Central memory CD8-positive, alpha-beta T cell (primary cell): Measurements from ENCODE around the gene TRIM58.

Experiments
- ATAC-seq: fragments of 150-1000 bp; cut with Tn5 transposase; replicated peaks from 2 replicates; pipeline ENCODE4 v1.10.0; 2022; ENCODE audit warnings: mild to moderate bottlenecking, moderate FRiP score, moderate number of reproducible peaks; ENCODE audit not compliant: poor library complexity, severe bottlenecking; ENCODE audit errors: extremely low read depth
- DNase-seq, 2 donors: peaks; one replicate each; pipeline ENCODE4 v3.0.0; 2021; ENCODE audit warnings: low spot score in 2 of 2
- H3K27ac Mint-ChIP-seq: one replicate; pipeline ENCODE4 v1.8.0; 2022; ENCODE audit warnings: low read depth, mild to moderate bottlenecking, moderate library complexity, mixed read lengths
- H3K27me3 Mint-ChIP-seq: one replicate; pipeline ENCODE4 v1.8.0; 2022; ENCODE audit warnings: mixed read lengths
- H3K36me3 Mint-ChIP-seq: one replicate; pipeline ENCODE4 v1.8.0; 2022; ENCODE audit warnings: mild to moderate bottlenecking, moderate library complexity, mixed read lengths; ENCODE audit not compliant: insufficient read depth
- H3K4me1 Mint-ChIP-seq: one replicate; pipeline ENCODE4 v1.8.0; 2022; ENCODE audit warnings: mixed read lengths
- H3K4me3 Mint-ChIP-seq: one replicate; pipeline ENCODE4 v1.8.0; 2022; ENCODE audit warnings: mild to moderate bottlenecking, moderate library complexity, mixed read lengths
- H3K9me3 Mint-ChIP-seq: one replicate; pipeline ENCODE4 v1.8.0; 2022; ENCODE audit warnings: mixed read lengths

TRIM58 gene

GRCh38 chr1:247857069-247857984, at the start of gene TRIM58:
Gene TRIM58, plus strand, starts transcription at chr1:247857187. Its CDS starts 60 bp downstream, at chr1:247857247.
- Mint-ChIP-seq H3K27ac (no peak within 1 kb of the TSS), H3K4me1 (no peaks in the 10 kb centered on the region), H3K4me3 (peak within 1 kb of the TSS; percentile 56), H3K27me3 (peaks cover 46% of the 10 kb centered on the region), H3K9me3 (no peaks in the 10 kb centered on the region), H3K36me3 (peaks cover 4% of the 10 kb centered on the region)
- ATAC-seq, result peak; percentile 32
- no peak for DNase-seq

DNA sequence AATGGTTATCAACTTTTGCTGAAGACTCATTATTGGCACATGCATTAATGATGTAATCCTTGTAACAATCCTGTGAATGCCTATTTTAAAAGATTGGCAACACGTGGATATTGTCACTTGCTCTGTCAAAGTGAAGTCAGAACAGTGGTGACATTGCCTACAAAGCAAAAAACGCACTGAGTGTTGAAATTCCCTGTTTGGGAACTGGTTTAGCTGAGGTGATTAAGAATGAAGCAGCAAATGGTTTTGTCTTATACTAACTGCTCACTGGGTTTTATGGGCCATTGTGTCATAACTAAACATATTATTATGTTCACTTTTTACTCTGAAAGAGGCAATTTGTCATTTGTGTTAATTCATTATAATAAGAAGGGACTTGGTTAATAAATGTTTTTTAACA, 44.4 kb upstream of the TRIM58 start:
- Mint-ChIP-seq H3K4me3 (no peak overlapping the region), H3K36me3 (no peaks in the 10 kb centered on the region), H3K27me3 (no peaks in the 10 kb centered on the region), H3K9me3 (peaks cover 15% of the 10 kb centered on the region), H3K4me1 (no peaks in the 10 kb centered on the region), H3K27ac (no peak overlapping the region)
- DNase-seq, result no peak
- ATAC-seq, result no peak

DNA sequence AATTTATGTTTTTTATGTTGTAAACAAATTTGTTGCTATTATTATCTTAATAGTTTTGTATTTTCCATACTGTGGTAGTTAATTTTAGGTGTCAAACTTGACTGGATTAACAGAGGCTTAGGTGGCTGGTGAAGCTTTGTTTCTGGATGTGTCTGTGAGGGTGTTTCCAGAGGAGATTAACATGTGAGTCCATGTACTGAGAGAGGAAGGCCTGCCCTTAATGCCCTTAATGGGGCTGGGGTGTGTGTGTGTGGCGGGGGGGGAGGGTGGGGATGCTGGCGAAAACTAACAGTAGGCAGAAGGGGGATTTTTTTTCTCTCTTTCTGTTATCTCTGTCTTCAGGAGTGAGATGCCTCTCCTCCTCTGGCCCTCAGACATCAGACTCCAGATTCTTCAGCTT, 34.9 kb upstream of the TRIM58 start:
- DNase-seq (no peak), ATAC-seq (no peak)
- Mint-ChIP-seq H3K36me3 (no peaks in the 10 kb centered on the region), H3K4me3 (no peak overlapping the region), H3K27me3 (no peaks in the 10 kb centered on the region), H3K9me3 (peaks cover 4% of the 10 kb centered on the region), H3K4me1 (no peaks in the 10 kb centered on the region), H3K27ac (no peak overlapping the region)

GRCh38 chr1:247824023-247824422, 33.0 kb upstream of the TRIM58 start, which contains the start of gene OR14A16:
Gene OR14A16, minus strand, starts transcription at chr1:247824119. Its CDS starts 8,390 bp downstream, at chr1:247815729.
- H3K27me3 Mint-ChIP-seq, result no peaks in the 10 kb centered on the region
- no peak within 1 kb of the TSS for H3K27ac Mint-ChIP-seq
- H3K4me1 Mint-ChIP-seq, result no peaks in the 10 kb centered on the region
- no peaks in the 10 kb centered on the region for H3K36me3 Mint-ChIP-seq
- DNase-seq (no peak), ATAC-seq (no peak)
- no peak within 1 kb of the TSS for H3K4me3 Mint-ChIP-seq
- H3K9me3 Mint-ChIP-seq, result no peaks in the 10 kb centered on the region

GRCh38 chr1:247825362-247825761, 31.6 kb upstream of the TRIM58 start:
- H3K9me3 Mint-ChIP-seq, result no peaks in the 10 kb centered on the region
- no peaks in the 10 kb centered on the region for H3K27me3 Mint-ChIP-seq
- no peak overlapping the region for H3K4me3 Mint-ChIP-seq
- no peaks in the 10 kb centered on the region for H3K4me1 Mint-ChIP-seq
- no peak for ATAC-seq
- no peaks in the 10 kb centered on the region for H3K36me3 Mint-ChIP-seq
- H3K27ac Mint-ChIP-seq, result no peak overlapping the region
- DNase-seq, result no peak

DNA sequence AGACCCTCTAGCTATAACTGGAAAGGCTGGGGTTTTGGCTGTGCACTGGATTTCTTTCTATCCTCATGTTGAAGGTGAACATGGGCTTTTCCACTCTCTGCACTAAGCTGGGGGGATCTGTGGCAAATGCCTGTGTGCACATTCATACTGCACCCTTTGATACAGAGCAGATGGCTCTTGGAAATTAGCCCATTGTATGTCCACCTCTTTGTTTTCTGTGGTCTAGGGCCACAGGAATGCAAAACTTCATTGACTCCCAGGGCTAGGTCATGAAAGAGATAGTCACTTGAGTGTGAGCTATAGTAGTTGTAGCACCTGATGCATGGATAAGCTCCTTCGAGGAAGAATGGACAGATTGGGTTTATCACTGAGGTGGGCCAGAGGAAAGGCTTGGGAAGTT, 27.3 kb upstream of the TRIM58 start:
- no peak for DNase-seq
- H3K9me3 Mint-ChIP-seq, result peaks cover 5% of the 10 kb centered on the region
- no peaks in the 10 kb centered on the region for H3K27me3 Mint-ChIP-seq
- no peak for ATAC-seq
- no peaks in the 10 kb centered on the region for H3K36me3 Mint-ChIP-seq
- H3K4me1 Mint-ChIP-seq, result no peaks in the 10 kb centered on the region
- H3K27ac Mint-ChIP-seq, result no peak overlapping the region
- no peak overlapping the region for H3K4me3 Mint-ChIP-seq

- Mint-ChIP-seq H3K4me3 (no peak overlapping the region), H3K27me3 (no peaks in the 10 kb centered on the region), H3K36me3 (no peaks in the 10 kb centered on the region), H3K27ac (no peak overlapping the region), H3K9me3 (peaks cover 11% of the 10 kb centered on the region), H3K4me1 (no peaks in the 10 kb centered on the region)
- no peak for DNase-seq
- no peak for ATAC-seq
Measured at GRCh38 chr1:247833601-247834000, 23.4 kb upstream of the TRIM58 start.

- H3K27ac Mint-ChIP-seq, result no peak overlapping the region
- DNase-seq (no peak), ATAC-seq (no peak)
- no peaks in the 10 kb centered on the region for H3K36me3 Mint-ChIP-seq
- H3K4me1 Mint-ChIP-seq, result no peaks in the 10 kb centered on the region
- no peak overlapping the region for H3K4me3 Mint-ChIP-seq
- no peaks in the 10 kb centered on the region for H3K27me3 Mint-ChIP-seq
- H3K9me3 Mint-ChIP-seq, result peaks cover 10% of the 10 kb centered on the region
Measured at GRCh38 chr1:247840818-247841217, 16.2 kb upstream of the TRIM58 start.

DNA sequence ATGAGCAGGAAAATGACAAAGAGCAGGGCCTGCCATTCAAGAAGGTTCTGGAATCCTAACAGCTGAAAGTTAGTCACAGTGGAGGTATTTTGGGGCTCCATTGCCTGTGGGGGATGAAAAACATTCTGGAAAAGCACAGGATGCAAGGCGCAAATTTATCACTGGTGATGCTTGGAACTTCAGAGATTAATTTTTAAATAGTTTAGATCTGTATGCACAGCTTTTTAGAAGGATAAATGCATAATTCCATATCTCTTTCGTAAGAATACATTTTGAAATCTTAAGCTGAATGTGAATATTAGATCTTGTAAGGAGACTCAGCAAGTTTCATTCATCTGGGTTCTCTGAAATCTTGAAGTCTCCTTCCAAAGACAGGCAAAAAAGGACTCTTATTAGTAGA, 15.2 kb upstream of the TRIM58 start, which contains the start of gene OR11L1:
OR11L1 (minus strand) TSS at position 101 of the 400 bp plus-strand sequence; CDS start at position 101, 0 bp downstream.
- Mint-ChIP-seq H3K4me1 (no peaks in the 10 kb centered on the region), H3K27ac (no peak within 1 kb of the TSS), H3K27me3 (no peaks in the 10 kb centered on the region), H3K36me3 (no peaks in the 10 kb centered on the region), H3K9me3 (peaks cover 7% of the 10 kb centered on the region), H3K4me3 (no peak within 1 kb of the TSS)
- no peak for DNase-seq
- ATAC-seq, result no peak

GRCh38 chr1:247843411-247843810, 13.6 kb upstream of the TRIM58 start:
- no peak for ATAC-seq
- H3K27ac Mint-ChIP-seq, result no peak overlapping the region

GRCh38 chr1:247845011-247845692, 11.8 kb upstream of the TRIM58 start:
- H3K4me1 Mint-ChIP-seq, result no peaks in the 10 kb centered on the region
- H3K36me3 Mint-ChIP-seq, result no peaks in the 10 kb centered on the region
- no peak overlapping the region for H3K4me3 Mint-ChIP-seq
- DNase-seq, result no peak
- no peak overlapping the region for H3K27ac Mint-ChIP-seq
- no peak for ATAC-seq
- H3K9me3 Mint-ChIP-seq, result no peaks in the 10 kb centered on the region
- no peaks in the 10 kb centered on the region for H3K27me3 Mint-ChIP-seq

More at GRCh38 chr1:247843411-247843810, 13.6 kb upstream of the TRIM58 start:
- Mint-ChIP-seq H3K27me3 (no peaks in the 10 kb centered on the region), H3K4me1 (no peaks in the 10 kb centered on the region), H3K36me3 (no peaks in the 10 kb centered on the region), H3K9me3 (peaks cover 5% of the 10 kb centered on the region), H3K4me3 (no peak overlapping the region)
- DNase-seq, result no peak

- Mint-ChIP-seq H3K4me1 (no peaks in the 10 kb centered on the region), H3K4me3 (no peak overlapping the region), H3K9me3 (no peaks in the 10 kb centered on the region), H3K27me3 (no peaks in the 10 kb centered on the region), H3K36me3 (no peaks in the 10 kb centered on the region), H3K27ac (no peak overlapping the region)
- ATAC-seq, result no peak
- no peak for DNase-seq
Measured at GRCh38 chr1:247845693-247846017, 11.3 kb upstream of the TRIM58 start.

- H3K9me3 Mint-ChIP-seq, result no peaks in the 10 kb centered on the region
- no peaks in the 10 kb centered on the region for H3K4me1 Mint-ChIP-seq
- no peak overlapping the region for H3K4me3 Mint-ChIP-seq
- peaks cover 10% of the 10 kb centered on the region for H3K27me3 Mint-ChIP-seq
- H3K36me3 Mint-ChIP-seq, result peaks cover 2% of the 10 kb centered on the region
- no peak overlapping the region for H3K27ac Mint-ChIP-seq
- DNase-seq (no peak), ATAC-seq (no peak)
Measured at GRCh38 chr1:247848346-247848745, 8.6 kb upstream of the TRIM58 start.
